GM19043 (cell line): Measurements from ENCODE around the gene SLC17A9.

Experiments used
- ATAC-seq: cut with Tn5 transposase; IDR thresholded peaks from one replicate; pipeline ENCODE4 v1.9.1; 2021; ENCODE audit warnings: low read depth; ENCODE audit not compliant: unreplicated experiment

SLC17A9 gene

DNA sequence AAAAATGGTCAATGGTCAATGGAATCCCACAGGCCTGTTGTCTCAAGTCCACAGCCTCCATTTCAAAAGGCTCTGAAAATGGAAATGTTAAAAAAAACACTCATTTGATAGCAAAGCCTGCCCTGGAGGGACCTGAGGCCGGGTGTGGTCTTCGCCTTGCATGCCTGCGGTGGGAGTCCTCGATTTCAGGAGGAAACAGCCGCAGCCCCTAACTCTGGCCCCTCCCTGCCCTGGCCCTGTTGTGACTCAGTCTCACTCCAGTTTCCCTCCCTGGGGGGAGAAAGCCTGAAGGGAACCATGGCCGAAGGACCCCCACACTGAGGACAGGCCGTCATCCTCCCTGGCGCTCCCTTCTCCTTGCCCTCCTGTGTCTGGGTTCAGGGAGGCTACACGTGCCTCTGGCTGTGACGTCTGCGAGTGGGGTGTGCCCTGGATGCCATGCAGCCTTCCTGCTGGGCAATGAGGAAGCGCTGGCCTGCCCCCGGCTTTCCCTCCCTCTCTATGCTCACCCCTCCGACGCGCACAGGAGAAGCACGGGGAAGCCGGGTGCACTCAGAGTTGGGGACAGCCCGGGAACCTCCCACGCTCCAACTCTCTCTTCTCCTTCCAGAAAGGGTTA lies 45.0 kb downstream of the SLC17A9 start:
- no peak for ATAC-seq

DNA sequence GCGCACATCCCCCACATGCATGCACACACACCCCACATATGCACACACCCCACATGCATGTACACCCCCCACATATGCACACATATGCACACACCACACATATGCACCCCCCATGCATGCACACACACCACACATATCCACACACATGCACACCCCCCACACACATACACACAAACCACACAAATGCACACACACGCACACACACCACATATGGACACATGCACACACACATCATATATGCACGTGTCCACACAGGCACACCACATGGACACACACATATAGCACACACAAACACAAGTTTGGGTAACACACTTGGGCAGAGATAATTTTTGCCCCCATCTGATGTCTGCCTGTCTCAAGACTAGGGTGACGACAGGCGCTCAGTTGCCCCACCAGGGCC lies 45.9 kb downstream of the SLC17A9 start:
- ATAC-seq = no peak

DNA sequence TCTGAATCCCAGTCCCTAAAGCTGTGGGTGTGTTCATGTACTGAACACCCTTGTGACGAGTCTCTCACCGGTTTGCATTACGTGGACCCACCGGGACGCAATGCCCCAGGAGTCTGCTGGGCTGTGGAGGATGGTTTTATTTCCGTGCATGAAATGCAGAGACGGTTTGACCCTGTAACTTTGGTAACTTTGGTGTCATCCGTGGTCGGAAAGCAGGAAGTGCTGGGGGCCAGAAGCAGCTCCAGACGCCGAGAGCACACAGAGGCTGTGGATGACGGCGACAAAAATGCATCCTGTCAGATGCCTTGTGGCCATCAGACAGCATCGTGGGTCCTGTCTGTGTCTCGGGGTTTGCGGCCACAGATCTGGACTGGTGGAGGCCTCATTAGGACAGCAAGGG lies 47.1 kb downstream of the SLC17A9 start:
- ATAC-seq = no peak

DNA sequence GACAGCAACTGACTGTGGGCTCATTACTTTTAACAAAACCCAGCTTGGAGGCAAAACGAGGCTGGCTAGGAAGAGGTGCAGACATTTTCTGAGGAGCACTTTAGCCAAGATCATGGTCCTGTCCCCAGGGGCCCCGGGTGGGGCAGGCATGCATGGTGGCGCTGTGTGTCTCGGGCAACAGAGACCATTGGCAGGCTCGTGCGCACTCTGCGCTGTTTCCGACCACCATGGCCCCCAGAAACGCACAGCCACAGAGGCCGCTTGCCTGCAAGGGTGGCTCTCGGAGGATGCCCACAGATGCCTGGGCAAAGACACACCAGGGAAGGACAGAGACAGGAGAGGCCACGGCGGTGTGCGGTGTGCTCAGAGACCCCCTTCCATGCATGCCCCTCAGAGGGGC lies 47.5 kb downstream of the SLC17A9 start:
- no peak for ATAC-seq

DNA sequence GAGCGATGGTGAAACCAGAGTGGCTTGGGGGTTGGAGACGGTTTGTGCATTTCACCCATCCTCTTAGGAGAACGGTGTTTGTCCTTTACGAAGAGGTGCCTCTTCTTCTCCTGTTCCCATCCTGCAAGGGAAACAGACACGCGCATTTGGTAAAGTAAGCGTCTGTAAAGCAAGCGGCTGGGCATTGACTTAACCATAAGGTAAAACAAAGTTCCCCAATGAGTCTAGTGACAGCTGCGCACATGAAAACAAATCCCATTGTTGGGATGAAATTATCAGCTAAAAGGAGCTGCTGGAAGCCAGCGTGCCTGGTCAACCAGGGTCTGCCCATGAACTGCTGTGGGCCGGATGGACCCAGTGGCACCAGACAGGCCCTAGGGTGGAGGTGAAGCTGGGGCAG lies 48.4 kb downstream of the SLC17A9 start:
- ATAC-seq = no peak

DNA sequence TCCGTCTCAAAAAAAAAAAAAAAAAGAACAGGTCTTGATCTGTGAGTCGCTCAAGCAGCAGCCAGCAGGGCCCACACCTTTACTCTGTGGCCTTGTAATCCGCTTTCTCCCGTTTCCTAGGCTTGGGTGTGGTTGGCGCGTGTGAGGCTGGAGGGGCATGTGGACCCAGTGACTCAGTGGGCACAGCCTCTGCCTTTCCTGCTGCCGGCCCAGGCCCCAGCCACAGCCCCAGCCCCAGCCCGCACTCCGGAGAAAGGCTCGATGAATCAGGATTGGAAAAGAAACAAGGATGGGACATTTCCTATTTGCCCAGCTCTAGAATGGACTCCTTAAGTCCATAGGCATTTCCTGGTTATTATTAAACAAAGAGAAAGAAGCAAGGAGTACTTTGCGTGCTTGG lies 50.0 kb downstream of the SLC17A9 start:
- no peak for ATAC-seq

DNA sequence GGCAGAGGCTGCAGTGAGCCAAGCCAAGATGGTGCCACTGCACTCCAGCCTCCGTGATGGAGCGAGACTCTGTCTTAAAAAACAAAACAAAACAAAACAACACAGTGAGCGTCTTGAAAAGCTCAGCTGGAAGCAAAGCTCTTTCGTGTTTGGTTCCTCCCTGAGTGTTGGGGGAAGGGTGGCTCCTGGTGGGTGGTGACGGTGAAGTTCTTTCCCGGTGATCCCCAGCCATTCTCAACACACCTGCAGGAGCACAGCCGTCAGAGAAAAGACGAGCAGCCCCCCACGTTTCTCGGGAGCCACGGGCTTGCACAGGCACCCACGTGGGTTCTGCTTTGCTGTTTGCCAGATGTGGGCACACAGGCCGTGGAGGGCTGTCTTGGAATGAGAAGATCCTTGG lies 51.0 kb downstream of the SLC17A9 start:
- ATAC-seq = no peak

DNA sequence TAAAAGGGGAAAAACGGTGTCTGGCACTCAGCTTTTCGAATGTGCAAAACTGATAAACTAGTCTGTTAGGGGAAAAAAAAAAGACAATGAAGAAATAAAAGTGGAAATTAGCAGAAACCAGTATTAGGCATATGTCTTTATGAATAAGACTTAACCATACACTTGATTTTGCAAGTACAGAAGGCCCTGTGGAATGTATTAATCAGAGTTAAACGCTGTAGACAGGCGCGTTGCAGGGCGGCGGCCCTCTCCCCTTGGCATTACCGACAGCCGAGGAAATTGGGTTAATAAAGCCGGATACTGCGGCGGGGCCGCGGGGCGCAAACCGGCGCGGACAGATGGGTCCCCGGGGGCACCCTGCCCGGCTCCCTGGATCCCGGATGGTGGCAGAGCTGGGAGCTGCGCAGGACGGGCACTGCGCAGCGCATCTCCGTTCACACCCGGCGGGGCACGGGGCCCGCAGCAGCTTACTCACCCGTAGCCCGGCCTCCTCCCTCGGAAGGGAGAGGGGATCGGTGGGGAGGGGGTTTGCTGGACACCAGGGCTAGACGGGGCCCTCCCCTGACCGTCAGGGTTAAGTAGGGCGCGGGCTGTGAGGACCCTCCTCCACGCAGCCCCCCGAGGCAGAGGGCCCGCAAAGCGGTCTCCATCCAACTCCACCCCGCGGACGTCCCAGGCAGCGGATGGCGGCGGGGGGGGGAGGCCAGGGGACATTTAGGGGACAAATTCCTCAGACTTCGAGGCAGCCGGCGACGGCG lies 52.3 kb downstream of the SLC17A9 start:
- ATAC-seq = no peak

DNA sequence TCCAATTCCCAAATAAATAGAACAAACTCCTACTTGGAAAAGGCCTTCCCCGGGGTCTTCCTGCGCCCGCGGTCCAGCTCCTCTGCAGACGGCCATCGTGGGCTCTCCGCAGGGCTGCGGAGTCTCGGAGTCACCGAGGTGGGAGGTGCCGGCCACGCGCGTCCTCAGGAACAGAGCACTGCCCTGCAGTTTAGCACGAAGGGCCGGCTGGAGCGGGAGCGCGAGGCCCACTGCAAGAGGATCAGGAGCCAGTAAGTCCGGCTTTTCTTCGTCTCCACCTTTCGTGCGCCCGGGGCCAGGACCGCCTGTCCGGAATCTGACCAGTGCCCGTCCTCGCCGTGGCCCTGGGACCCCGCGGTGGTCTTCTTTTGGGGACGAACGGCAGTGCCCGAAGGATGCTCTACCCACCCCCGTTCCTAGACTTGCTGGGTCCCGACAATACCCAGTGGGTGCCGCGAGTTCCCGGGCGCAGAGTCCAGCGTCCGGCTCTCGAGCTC lies 52.9 kb downstream of the SLC17A9 start:
- no peak for ATAC-seq

DNA sequence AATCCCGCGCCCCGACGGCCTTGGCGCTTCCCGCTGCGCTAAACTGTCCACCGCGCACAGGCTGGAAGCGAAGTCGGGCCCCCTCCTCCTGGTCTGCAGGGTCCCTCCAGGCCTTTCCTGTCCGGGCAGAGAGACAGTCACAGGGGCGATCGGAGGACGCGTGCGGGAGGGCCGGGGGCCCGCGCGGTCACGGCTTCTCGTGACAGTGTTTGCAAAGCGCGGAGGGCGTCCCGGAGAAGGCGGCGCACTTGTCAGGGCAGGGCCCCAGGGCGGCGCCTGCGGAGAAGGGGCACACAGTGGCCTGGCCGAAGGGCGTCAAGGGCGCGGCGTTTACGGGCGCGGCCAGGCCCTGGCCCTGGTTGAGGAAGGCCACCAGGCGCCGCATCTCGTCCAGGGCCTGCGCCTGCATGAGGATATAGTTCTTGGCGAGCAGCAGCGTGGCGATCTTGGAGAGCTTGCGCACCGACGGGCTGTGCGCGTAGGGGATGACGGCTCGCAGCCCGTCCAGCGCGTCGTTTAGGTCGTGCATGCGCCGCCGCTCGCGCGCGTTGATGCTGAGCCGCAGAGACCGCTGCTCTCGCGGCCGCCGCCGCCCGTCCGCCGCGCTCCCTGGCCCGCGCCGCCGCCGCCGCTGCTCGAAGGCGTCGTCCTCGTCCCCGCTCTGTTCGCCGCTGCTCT lies 53.5 kb downstream of the SLC17A9 start:
- ATAC-seq = no peak

DNA sequence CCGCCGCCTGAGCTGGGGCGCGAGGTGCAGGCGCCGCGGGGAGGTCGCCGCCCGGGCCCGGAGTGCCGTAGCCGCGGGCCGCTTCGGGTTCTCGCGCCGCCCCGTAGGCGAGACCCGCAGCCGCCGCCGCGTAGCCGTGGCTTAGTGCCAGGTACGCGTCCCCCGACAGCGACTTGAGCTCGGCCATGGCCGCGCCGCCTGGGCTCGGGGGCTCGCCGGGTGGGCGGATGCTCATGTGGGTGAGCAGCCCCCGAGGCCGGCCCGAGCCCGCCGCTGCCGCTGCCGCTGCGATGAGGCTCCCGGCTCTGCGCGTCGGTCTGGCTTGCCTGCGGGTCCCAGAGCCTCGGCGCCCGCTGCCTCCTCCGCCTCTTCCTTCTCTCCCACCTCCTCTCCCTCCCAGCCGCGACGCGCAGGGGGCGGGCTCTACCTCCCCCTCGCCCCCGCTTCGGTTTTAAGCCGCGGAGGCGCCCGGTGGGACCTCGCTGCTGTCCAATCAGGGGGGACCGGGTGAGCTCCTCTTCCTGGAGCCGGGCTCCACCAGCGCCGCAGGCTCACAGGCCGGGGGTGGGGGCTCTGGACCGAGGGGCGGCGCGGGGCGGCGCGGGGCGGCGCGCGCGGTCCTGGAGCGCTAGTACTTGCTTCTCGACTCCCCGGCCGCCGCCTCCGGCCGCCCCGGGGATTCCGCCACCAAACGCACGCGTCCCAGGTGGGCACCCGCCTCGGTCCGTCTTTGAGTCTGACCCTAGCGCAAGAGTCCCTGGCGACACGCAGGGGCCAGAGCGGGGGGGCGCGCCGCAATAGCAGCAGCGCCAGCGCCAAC lies 54.2 kb downstream of the SLC17A9 start, which contains the start of gene BHLHE23:
TSS of gene BHLHE23 (minus strand) at position 425 of the 820 bp plus-strand sequence. CDS start at position 235, 190 bp downstream.
- no peak for ATAC-seq

DNA sequence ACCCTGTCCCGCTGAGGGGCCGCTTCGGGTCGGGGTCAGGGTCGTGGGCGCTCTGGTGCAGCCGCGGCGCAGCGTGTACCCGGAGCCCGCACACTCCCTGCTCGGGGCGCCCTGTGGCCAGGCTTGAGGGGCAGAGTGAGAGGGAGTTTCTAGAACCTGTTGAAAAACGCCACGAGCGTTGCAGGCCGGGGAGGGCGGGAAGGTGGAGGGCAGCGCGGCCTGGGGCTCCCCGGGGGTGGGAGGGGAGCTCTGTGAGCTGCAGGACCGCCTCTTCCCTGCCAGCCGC lies 54.8 kb downstream of the SLC17A9 start:
- ATAC-seq = no peak

DNA sequence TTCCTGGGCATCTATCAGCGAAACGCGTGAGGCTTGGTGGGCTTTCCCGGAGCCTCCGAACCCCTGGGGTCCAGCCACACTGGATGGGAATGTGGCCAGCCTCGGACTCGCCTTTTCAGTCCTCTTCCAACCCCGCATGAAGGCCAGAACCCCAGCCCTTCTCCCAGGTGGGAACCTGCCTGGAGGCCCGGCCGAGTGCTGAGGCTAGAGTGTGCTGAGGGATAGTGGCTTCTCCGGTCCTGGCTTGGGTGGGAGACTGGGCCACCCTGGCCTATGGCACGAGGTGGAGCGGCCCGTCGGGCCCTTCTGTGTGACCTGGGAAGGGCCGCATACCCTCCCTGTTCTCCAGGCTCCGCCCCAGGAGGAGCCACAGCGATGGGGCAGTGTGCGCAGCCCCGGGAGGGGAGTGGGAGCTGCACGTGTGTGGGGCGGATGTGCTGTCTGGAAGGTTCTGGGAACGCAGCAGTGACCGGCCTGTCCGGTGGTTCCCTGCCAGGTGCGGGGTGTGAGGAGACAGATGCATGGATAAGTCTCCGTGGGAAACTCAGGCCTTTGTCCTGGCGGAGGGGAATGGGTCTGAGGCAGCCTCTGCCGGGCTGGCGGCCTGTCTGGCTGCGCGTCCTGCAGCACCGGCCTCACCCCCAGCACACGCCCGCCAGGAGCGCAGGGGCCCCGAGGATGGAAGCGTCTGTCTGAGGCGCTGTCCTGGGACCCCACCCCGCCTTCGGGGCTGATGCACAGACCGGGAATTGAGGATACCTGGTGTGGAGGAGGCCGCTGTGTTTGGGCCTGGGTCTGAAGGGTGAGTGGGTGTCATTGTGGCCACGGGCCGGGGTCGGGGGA lies 55.4 kb downstream of the SLC17A9 start:
- ATAC-seq = no peak

DNA sequence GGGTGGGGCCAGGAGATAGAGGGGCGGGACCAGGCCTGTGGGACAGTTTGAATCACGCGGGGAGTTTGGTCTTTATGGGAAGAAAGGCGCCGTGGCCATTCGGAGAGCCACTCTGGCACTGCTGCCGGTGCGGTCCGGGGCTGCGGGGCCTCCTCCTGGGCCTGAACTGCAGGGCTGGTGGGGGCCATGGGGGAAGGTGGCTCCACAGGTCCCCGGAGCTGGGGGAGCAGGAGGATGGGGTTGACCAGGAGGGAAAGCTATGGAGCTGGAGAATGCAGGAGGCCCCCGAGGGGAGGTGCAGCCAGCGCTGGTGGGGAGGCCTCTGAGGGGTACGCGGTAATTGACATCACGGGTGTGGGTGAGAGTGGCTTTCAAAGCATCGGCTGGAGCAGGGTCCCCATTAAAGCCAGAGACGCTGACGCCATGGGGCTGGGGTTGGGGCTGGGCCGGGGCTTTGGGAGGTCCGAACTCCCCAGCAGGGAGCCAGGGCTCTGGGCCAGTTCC lies 56.1 kb downstream of the SLC17A9 start:
- ATAC-seq = no peak

DNA sequence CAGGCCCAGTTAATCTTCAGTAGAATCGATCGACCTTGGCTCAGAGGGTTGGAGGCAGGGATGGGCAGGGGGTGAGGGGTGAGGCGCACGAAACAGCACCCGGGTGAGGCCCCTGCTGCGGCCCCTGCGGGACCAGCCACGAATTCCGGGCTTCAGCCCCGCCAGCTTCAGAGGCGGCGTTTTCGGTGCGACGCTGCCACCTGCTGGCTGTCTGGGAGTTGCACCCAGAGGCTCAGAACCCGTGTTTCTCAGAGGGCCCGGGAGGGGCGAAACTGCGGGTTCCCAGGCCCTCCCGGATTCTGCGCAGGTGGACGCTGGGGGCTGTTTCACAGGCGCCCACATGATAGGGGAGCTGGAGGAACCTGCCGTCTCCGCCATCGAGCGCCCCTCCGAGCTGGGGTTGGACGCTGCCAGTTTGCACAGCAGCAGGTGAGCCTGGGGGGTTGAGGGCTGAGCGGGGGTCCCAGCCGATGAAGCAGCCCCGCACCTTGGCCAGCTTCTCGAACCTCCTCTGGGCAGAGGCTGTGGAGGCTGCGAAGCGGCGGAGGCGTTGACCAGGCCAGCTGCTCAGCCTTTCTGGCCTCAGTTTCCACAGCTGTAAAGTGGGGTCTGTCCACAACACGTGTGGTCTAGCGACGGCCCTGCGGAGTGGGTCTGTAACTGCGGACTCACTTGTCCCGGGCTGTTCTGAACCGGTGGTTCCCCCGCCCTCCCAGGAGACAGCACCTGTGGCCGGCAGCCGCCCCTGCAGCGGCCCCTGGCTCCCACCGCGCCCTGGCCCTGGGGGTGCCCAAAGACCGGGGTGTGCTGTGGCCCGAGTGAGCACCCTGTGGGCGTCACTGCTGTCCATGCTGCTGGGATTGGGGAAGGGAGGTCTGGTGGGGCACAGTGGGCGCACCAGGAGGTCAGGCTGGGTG lies 56.8 kb downstream of the SLC17A9 start:
- ATAC-seq = peak; percentile 31

DNA sequence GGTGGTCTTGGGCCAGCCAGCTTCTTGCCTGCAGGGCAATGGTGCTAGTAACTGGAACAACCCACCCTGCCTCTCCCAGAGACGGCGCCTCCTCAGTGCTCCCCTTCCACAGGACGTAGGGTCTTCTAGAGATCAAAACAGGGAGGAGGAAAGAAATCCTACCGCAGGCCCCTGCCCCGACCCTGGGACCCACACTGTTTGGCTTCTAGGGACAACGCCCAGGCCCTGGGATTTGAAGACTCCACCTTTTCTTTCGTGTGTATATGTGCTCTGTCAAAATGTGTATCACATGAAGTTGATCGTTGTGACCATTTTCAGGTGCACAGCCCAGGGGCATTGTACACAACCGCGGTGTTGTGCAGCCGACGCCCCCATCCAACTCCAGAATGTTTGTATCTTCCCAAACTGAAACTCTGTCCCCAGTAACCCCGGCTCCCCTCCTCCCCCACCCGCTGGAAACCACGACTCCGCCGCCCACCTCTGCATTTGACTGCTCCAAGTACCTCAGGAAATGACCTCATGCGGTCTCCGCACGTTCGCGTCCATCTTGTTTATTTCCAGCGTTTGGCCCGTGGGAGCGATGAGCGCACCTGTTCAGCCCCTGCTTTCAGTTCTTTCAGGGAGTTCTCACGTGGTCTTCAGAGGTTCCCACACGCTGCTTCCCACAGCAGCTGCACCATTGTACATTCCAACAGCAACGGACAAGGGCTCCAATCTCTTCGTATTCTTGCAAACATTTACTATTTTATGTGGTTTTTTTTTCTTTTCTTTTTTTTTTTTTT lies 57.7 kb downstream of the SLC17A9 start:
- peak; percentile 48 for ATAC-seq

DNA sequence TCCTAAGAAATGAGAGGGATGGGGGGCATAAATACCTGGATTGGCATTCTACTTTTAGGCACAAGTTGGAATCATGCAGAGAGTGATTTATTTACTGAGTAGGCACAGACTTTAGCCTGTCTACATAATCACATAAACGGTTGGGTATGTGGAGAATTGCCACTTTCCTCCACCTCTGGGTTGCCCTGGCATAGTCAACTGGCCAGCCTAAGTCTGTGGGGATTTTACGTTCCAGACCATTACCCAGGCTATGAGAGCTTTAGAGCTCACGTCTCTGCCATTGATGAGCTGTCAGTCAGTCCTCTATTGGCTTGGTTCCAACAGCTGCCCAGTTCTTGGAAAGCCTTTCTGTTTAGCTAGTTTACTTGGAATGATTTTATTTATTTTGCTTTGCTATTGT lies 59.3 kb downstream of the SLC17A9 start:
- ATAC-seq = no peak

DNA sequence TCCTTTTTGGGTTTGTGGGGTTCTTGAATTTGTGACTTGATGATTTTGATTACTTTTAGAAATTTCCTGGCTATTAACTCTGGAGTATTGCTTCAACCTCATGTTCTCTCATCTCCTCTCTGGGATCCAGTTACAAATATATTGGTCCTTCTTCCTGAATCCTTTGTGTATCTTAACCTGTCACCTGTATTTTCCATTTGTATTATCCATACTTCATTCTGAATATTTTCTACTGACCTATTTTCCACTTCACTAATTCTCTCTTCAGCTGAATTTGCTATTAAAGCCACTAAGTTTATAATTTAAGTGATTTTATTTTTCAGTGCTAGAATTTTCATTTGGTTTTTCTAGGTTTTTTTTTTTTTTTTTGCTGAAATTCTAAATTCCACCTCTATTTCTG lies 60.7 kb downstream of the SLC17A9 start:
- no peak for ATAC-seq
